GM12874 (cell line): ENCODE measurements around the gene BIN2.

Experiments
- CTCF ChIP-seq: IDR thresholded peaks from 2 replicates; pipeline ENCODE4 v1.5.1; 2011; ENCODE audit warnings: low read depth, mild to moderate bottlenecking, control low read depth, low read length, moderate library complexity; ENCODE audit not compliant: insufficient read depth

Gene BIN2

GRCh38 chr12:51295651-51296050, 28.3 kb downstream of the BIN2 start:
- TF ChIP-seq CTCF, result no peak

GRCh38 chr12:51293696-51294095, 30.3 kb downstream of the BIN2 start:
- TF ChIP-seq CTCF, result no peak

- no peak for TF ChIP-seq CTCF
Measured at GRCh38 chr12:51285843-51286242, 38.1 kb downstream of the BIN2 start.

- TF ChIP-seq CTCF, result no peak
Measured at GRCh38 chr12:51281202-51281924, 42.6 kb downstream of the BIN2 start.

GRCh38 chr12:51275088-51275487, 48.9 kb downstream of the BIN2 start:
- no peak for TF ChIP-seq CTCF

- no peak for TF ChIP-seq CTCF
Measured at GRCh38 chr12:51270951-51271518, 52.9 kb downstream of the BIN2 start.

- peak; percentile 16; the same call in 1 of the 2 replicates for TF ChIP-seq CTCF
Measured at GRCh38 chr12:51270067-51270950, 53.7 kb downstream of the BIN2 start, which contains the start of gene SMAGP. Gene SMAGP (minus strand): TSS chr12:51270415. CDS start chr12:51269278, 1,137 bp downstream.
